Chondrocyte (in vitro differentiated cells): ENCODE measurements around the gene SPC25. TPM values are rescaled to one million over a fixed set of nuclear protein-coding genes. Genes with fewer than 3 reads are reported as not detected.

ENCODE experiments used
- DNase-seq: peaks from one replicate; pipeline ENCODE4 v3.0.0; 2021; ENCODE audit warnings: mixed read lengths, low spot score
- H3K27ac Mint-ChIP-seq: one replicate; pipeline ENCODE4 v1.8.0; 2021; ENCODE audit warnings: mild to moderate bottlenecking, moderate library complexity, mixed read lengths; ENCODE audit not compliant: unreplicated experiment
- H3K27me3 Mint-ChIP-seq: 2 replicates; pipeline ENCODE4 v1.8.0; 2021; ENCODE audit warnings: low read depth, mixed read lengths
- H3K36me3 Mint-ChIP-seq: 2 replicates; pipeline ENCODE4 v1.8.0; 2021; ENCODE audit warnings: low read depth, mixed read lengths
- H3K4me1 Mint-ChIP-seq: 2 replicates; pipeline ENCODE4 v1.8.0; 2021; ENCODE audit warnings: low read depth, mild to moderate bottlenecking, mixed read lengths
- H3K4me3 Mint-ChIP-seq: one replicate; pipeline ENCODE4 v1.8.0; 2021; ENCODE audit warnings: mild to moderate bottlenecking, moderate library complexity, mixed read lengths; ENCODE audit not compliant: unreplicated experiment
- H3K9me3 Mint-ChIP-seq: 2 replicates; pipeline ENCODE4 v1.8.0; 2021; ENCODE audit warnings: low read depth, mixed read lengths
- CTCF ChIP-seq: fragments of 200-600 bp; sonication (generic); IDR thresholded peaks from 2 replicates; pipeline ENCODE4 v1.5.0; 2021; ENCODE audit warnings: antibody characterized with exemption, mild to moderate bottlenecking, moderate library complexity
- total RNA-seq: library from RNA; stranded (reverse); gene quantifications from 3 replicates; pipeline ENCODE4 v1.2.1, GENCODE V29; 2021

The SPC25 gene
- total RNA-seq, 1 donor from 2014 or later = 2.8 TPM

GRCh38 chr2:168916331-168916675 lies 26.1 kb upstream of the SPC25 start:
- no peak for TF ChIP-seq CTCF
- Mint-ChIP-seq H3K4me3 (no peak overlapping the region), H3K36me3 (peaks cover 3% of the 10 kb centered on the region), H3K27me3 (peaks cover 12% of the 10 kb centered on the region), H3K9me3 (no peaks in the 10 kb centered on the region), H3K27ac (no peak overlapping the region), H3K4me1 (peaks cover 5% of the 10 kb centered on the region)
- no peak for DNase-seq

DNA sequence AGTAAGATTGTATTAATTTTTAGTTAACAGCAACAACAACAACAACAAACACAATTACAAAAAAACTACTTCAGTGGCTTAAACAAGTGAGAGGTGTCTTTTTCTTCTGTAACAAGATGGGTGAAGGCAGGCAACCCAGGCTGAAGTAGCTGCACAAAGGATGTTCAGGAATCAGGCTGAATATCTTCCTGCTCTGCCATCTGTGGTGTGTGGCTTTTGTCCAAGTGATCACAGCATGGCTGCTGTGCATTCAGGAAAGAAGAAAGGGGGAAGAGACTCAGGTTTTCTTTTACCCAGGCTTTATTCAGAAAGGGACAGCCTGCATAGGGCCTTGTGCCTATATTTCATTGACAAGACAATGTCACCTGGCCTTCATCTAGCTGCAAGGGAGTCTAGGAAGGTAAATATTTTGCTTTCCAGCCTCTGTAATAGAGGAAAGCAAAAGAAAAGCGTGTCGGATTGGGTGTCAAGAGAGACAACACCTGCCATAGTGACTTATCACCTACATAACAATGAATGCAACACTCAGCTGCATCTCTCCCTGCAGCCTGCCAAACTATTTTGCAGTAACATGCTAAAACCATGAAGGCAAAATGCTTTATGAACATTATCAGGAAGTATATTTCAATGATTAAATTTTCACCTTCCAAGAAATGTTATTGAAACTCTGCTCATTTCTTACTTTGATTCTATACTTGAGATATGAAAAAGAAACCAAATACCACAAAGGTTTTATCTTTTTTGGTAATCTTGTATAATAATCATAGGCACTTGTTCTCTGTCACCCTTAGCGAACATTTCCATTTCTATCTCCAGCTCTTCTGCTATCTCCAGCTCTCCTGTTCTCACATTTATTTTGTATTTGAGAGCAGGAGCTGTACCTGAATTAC lies 25.5 kb upstream of the SPC25 start:
- no peak for DNase-seq
- no peak overlapping the region for H3K4me3 Mint-ChIP-seq
- peaks cover 5% of the 10 kb centered on the region for H3K4me1 Mint-ChIP-seq
- no peak overlapping the region for H3K27ac Mint-ChIP-seq
- H3K36me3 Mint-ChIP-seq = peaks cover 3% of the 10 kb centered on the region
- no peak for TF ChIP-seq CTCF
- peaks cover 12% of the 10 kb centered on the region for H3K27me3 Mint-ChIP-seq
- no peaks in the 10 kb centered on the region for H3K9me3 Mint-ChIP-seq

DNA sequence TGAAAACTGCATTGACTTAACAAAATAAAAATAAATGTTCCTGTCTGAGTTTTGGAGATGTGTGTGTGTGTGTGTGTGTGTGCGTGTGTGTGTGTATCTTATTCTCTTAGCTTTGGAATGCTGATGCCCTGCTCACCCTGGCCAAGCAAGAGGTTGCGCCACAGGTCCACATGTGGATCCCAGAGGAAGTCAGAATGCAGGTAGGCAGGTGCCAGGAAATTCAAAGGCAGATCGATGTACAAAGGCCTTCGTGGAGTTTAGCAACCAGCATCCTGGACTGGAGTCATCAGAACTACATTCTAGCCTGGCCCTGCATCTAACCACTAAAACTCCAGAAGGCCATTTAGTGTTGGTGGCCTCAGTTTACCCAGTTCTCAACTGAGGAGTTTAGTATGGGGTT lies 23.3 kb upstream of the SPC25 start:
- H3K4me3 Mint-ChIP-seq = no peak overlapping the region
- no peaks in the 10 kb centered on the region for H3K9me3 Mint-ChIP-seq
- TF ChIP-seq CTCF = no peak
- H3K4me1 Mint-ChIP-seq = peaks cover 5% of the 10 kb centered on the region
- no peak for DNase-seq
- peaks cover 18% of the 10 kb centered on the region for H3K27me3 Mint-ChIP-seq
- no peak overlapping the region for H3K27ac Mint-ChIP-seq
- H3K36me3 Mint-ChIP-seq = no peaks in the 10 kb centered on the region

DNA sequence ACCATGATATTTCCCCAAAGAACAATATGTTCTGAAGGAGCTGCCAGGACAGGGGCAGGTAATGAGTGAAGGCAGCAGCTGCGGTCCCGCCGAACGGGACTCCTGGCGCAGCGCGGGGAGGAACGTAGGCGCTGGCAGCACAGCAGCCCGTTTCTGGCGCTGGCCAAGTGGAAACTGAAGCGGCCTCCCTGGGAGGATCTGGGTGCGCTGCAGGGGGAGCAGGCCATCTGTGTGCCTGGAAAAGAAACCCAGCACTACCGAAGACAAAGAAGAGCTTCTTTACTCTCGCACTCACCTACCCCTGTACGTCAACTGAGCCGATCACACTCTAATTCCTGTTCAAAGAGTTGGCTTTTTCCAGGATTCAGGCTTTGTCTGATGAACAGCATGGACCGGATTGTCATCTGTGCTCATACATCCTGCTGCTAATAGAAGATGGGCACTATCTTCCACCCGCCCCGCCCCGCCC lies 22.7 kb upstream of the SPC25 start:
- no peaks in the 10 kb centered on the region for H3K9me3 Mint-ChIP-seq
- no peaks in the 10 kb centered on the region for H3K36me3 Mint-ChIP-seq
- no peak for DNase-seq
- H3K4me1 Mint-ChIP-seq = peaks cover 5% of the 10 kb centered on the region
- no peak for TF ChIP-seq CTCF
- H3K4me3 Mint-ChIP-seq = peak overlapping the region; percentile 68
- no peak overlapping the region for H3K27ac Mint-ChIP-seq
- H3K27me3 Mint-ChIP-seq = peaks cover 18% of the 10 kb centered on the region

- H3K9me3 Mint-ChIP-seq = no peaks in the 10 kb centered on the region
- no peak for DNase-seq
- H3K27me3 Mint-ChIP-seq = peaks cover 18% of the 10 kb centered on the region
- peak overlapping the region; percentile 68 for H3K4me3 Mint-ChIP-seq
- TF ChIP-seq CTCF = no peak
- H3K36me3 Mint-ChIP-seq = no peaks in the 10 kb centered on the region
- no peak overlapping the region for H3K27ac Mint-ChIP-seq
- peaks cover 5% of the 10 kb centered on the region for H3K4me1 Mint-ChIP-seq
Observed at GRCh38 chr2:168912466-168912865, 22.2 kb upstream of the SPC25 start.
